ENCODE data around the gene OSBPL1A. TPM values are rescaled to one million over a fixed set of nuclear protein-coding genes. Genes with fewer than 3 reads are reported as not detected.

OSBPL1A gene
- total RNA-seq, 6 experiments from 2014 or later = 4.1 to 14.6 (median 14.0) TPM

DNA sequence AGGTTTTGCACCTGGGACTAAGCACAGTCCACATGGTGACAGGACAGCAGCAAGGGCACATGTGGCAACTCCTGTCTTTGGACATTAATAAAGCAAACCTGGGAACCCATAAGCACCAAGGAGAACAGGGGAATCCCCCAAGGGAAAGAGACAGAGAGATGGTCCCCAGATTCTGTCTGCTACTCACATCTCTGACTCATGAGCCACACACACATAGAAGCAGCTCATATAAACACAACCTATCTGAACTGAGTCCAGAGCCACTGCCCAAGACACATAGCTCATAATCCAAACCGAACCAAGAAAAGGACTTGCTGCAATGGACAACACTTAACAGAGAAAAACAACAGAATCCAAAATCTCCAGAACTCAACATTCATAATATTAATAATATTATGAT, 82.5 kb downstream of the OSBPL1A start:
- no peak overlapping the region for H3K4me3 ChIP-seq
- WGBS (ENCODE audit: insufficient coverage, low coverage, low lambda C conversion rate, missing lambda C conversion rate) = 87% methylated on average over 1 of the region's 1 CpG
- H3K4me1 ChIP-seq = no peaks in the 10 kb centered on the region
- TF ChIP-seq, protein P1, sequence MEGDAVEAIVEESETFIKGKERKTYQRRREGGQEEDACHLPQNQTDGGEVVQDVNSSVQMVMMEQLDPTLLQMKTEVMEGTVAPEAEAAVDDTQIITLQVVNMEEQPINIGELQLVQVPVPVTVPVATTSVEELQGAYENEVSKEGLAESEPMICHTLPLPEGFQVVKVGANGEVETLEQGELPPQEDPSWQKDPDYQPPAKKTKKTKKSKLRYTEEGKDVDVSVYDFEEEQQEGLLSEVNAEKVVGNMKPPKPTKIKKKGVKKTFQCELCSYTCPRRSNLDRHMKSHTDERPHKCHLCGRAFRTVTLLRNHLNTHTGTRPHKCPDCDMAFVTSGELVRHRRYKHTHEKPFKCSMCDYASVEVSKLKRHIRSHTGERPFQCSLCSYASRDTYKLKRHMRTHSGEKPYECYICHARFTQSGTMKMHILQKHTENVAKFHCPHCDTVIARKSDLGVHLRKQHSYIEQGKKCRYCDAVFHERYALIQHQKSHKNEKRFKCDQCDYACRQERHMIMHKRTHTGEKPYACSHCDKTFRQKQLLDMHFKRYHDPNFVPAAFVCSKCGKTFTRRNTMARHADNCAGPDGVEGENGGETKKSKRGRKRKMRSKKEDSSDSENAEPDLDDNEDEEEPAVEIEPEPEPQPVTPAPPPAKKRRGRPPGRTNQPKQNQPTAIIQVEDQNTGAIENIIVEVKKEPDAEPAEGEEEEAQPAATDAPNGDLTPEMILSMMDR (IDR thresholded peaks at IDR 0.05) = no peak
- TF ChIP-seq POLR2A (IDR thresholded peaks at IDR 0.05) = no peak
- H3K36me3 ChIP-seq = no peaks in the 10 kb centered on the region
- no peaks in the 10 kb centered on the region for H3K9me3 ChIP-seq
- H3K27me3 ChIP-seq = no peaks in the 10 kb centered on the region
- intact Hi-C loops (cut with DNase I) = no loop called here
- no peak for DNase-seq
- no peak overlapping the region for H3K27ac ChIP-seq
- ATAC-seq = no peak

- Histone ChIP-seq H3K9me3 (no peaks in the 10 kb centered on the region), H3K4me1 (no peaks in the 10 kb centered on the region), H3K4me3 (no peak overlapping the region), H3K36me3 (no peaks in the 10 kb centered on the region), H3K27ac (no peak overlapping the region), H3K27me3 (no peaks in the 10 kb centered on the region)
- TF ChIP-seq, protein P1 (IDR thresholded peaks at IDR 0.05) = no peak
- no peak for TF ChIP-seq POLR2A (IDR thresholded peaks at IDR 0.05)
- intact Hi-C loops (cut with DNase I) = no loop called here
- ATAC-seq (no peak), DNase-seq (no peak)
- 70% methylated on average over 2 of the region's 2 CpGs for WGBS (ENCODE audit: insufficient coverage, low coverage, low lambda C conversion rate, missing lambda C conversion rate)
These were observed 91.4 kb downstream of the OSBPL1A start for GRCh38 chr18:24306201-24306600.

GRCh38 chr18:24300703-24301102, 96.9 kb downstream of the OSBPL1A start:
- Histone ChIP-seq H3K36me3 (no peaks in the 10 kb centered on the region), H3K4me3 (no peak overlapping the region), H3K27me3 (no peaks in the 10 kb centered on the region), H3K27ac (no peak overlapping the region), H3K9me3 (no peaks in the 10 kb centered on the region), H3K4me1 (no peaks in the 10 kb centered on the region)
- intact Hi-C loops (cut with DNase I) = no loop called here
- 88% methylated on average over 3 of the region's 3 CpGs for WGBS (ENCODE audit: insufficient coverage, low coverage, low lambda C conversion rate, missing lambda C conversion rate)
- no peak for ATAC-seq
- no peak for TF ChIP-seq POLR2A (IDR thresholded peaks at IDR 0.05)
- DNase-seq = no peak

GRCh38 chr18:24296276-24296675, 101.3 kb downstream of the OSBPL1A start:
- DNase-seq = no peak
- WGBS (ENCODE audit: insufficient coverage, low coverage, low lambda C conversion rate, missing lambda C conversion rate) = 78% methylated on average over 3 of the region's 3 CpGs
- TF ChIP-seq POLR2A (IDR thresholded peaks at IDR 0.05) = no peak
- TF ChIP-seq, protein P1 (IDR thresholded peaks at IDR 0.05) = no peak
- ATAC-seq = no peak
- H3K9me3 ChIP-seq = no peaks in the 10 kb centered on the region
- H3K4me3 ChIP-seq = no peak overlapping the region
- H3K4me1 ChIP-seq = no peaks in the 10 kb centered on the region
- intact Hi-C loops (cut with DNase I) = no loop called here
- no peak overlapping the region for H3K27ac ChIP-seq
- H3K27me3 ChIP-seq = no peaks in the 10 kb centered on the region
- no peaks in the 10 kb centered on the region for H3K36me3 ChIP-seq

DNA sequence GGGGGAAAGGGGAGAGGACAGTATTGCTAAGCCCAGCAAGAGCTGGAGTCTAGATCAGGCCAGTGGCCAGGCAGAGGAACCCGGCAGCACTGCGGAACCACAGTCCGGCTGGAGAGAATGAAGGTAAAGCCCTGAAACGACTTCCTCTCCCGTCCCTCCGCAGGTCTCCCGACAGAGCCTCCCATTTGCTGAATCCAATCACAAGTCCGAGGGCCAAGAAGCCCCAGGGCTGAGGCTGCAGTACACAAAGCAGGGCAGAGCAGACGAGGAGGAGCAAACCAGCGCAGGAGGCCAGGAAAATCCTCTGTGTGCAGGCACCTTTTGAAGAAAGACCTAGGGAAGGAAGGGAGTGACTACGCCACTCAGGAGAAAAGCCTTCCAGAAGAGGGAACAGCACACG, 104.4 kb downstream of the OSBPL1A start:
- no peaks in the 10 kb centered on the region for H3K36me3 ChIP-seq
- no peak for TF ChIP-seq POLR2A (IDR thresholded peaks at IDR 0.05)
- TF ChIP-seq, protein P1 (IDR thresholded peaks at IDR 0.05) = no peak
- no peak overlapping the region for H3K4me3 ChIP-seq
- no peaks in the 10 kb centered on the region for H3K9me3 ChIP-seq
- no peaks in the 10 kb centered on the region for H3K27me3 ChIP-seq
- H3K27ac ChIP-seq = no peak overlapping the region
- DNase-seq = no peak
- no peaks in the 10 kb centered on the region for H3K4me1 ChIP-seq
- 89% methylated on average over 4 of the region's 12 CpGs for WGBS (ENCODE audit: insufficient coverage, low coverage, low lambda C conversion rate, missing lambda C conversion rate)
- intact Hi-C loops (cut with DNase I) = no loop called here
- no peak for ATAC-seq

Measured in right lobe of liver (tissue), 6 donors.